Calu3 (cell line): ENCODE results near the gene CCDC28B. TPM values are rescaled to one million over a fixed set of nuclear protein-coding genes. Genes with fewer than 3 reads are reported as not detected.
A peak's percentile ranks its signal among the peaks of the same experiment; 100 is the strongest.

ENCODE experiments used
- BruUV-seq: library from RNA; stranded (reverse); fragments of 400-500 nt; replicated peaks from 2 replicates; lab custom pipeline; 2021; lab: Mats Ljungman, UMichigan
- CTCF ChIA-PET: fragments of 300-600 bp; sonication (Branson Sonifier 250); formaldehyde crosslinking; loops from one replicate; lab custom pipeline; 2022; ENCODE audit warnings: antibody characterized with exemption; lab: Charles Lee
- DNase-seq: peaks from one replicate; pipeline ENCODE4 v3.0.0; 2022
- H3K27ac Mint-ChIP-seq: one replicate; pipeline ENCODE4 v1.8.0; 2022; ENCODE audit warnings: mixed read lengths; ENCODE audit not compliant: unreplicated experiment
- H3K27me3 Mint-ChIP-seq: one replicate; pipeline ENCODE4 v1.8.0; 2022; ENCODE audit warnings: mixed read lengths; ENCODE audit not compliant: unreplicated experiment
- H3K36me3 Mint-ChIP-seq: one replicate; pipeline ENCODE4 v1.8.0; 2022; ENCODE audit warnings: mild to moderate bottlenecking, moderate library complexity, mixed read lengths; ENCODE audit not compliant: insufficient read depth, unreplicated experiment
- H3K4me1 Mint-ChIP-seq: one replicate; pipeline ENCODE4 v1.8.0; 2022; ENCODE audit warnings: mild to moderate bottlenecking, low read depth, mixed read lengths; ENCODE audit not compliant: unreplicated experiment
- H3K4me3 Mint-ChIP-seq: one replicate; pipeline ENCODE4 v1.8.0; 2022; ENCODE audit warnings: mild to moderate bottlenecking, low read depth, moderate library complexity, mixed read lengths; ENCODE audit not compliant: unreplicated experiment
- H3K9me3 Mint-ChIP-seq: one replicate; pipeline ENCODE4 v1.8.0; 2022; ENCODE audit warnings: low read depth, mixed read lengths; ENCODE audit not compliant: unreplicated experiment
- intact Hi-C: fragments of 100-400 bp; cut with micrococcal nuclease; formaldehyde crosslinking; loops from one replicate; pipeline ENCODE4 v1.10.0; 2022; ENCODE audit not compliant: unreplicated experiment
- total RNA-seq: library from RNA; stranded (reverse); gene quantifications from 2 replicates; pipeline ENCODE4 v1.2.3, GENCODE V29; 2022
- TF ChIP-seq, protein P1 (sequence below): fragments of 200-600 bp; IDR thresholded peaks from one replicate; pipeline ENCODE4 v1.8.0; 2022; ENCODE audit warnings: antibody characterized with exemption; ENCODE audit not compliant: unreplicated experiment

Gene CCDC28B
- total RNA-seq, 1 experiment from 2014 or later = 8.2 TPM

DNA sequence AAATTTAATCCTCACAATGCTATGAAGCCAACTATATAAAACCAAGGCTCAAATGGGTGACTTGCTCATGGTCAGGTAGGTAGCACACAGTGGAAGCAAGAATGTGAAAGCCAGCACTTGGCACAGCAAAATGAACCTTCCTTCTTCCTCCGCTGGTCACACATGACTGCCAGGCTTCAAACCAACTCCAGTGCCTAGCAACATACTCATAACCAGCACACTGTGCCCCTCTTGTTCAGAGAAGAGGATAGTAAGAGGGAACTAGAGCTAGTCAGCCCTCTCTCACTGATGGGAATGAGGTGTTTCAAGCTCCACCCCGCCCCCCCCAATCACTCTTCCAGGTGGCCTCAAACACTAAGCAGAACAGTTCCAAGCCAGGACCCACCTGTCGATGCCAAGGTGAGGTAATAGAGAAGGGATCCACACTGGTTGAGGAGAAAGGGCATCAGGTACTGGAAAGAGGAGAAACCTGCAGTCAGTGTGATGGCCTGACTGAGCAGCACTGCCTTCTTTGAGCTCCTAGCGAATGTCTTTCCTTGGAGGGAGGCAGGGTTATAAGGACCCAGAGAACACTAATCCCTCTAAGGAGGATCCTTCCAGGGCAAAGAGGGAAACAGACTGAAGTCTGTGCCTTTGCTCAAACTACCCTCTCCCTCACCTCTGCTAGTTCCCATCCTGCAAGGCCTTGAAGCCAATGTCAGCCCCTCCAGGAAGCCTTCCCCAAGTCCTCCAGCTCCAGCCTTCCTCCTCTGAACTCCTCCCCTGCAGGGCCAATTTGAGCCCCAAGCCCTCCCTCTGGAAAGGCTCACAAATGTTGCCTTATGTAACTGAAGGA lies 20.6 kb downstream of the CCDC28B start:
- TF ChIP-seq, protein P1, sequence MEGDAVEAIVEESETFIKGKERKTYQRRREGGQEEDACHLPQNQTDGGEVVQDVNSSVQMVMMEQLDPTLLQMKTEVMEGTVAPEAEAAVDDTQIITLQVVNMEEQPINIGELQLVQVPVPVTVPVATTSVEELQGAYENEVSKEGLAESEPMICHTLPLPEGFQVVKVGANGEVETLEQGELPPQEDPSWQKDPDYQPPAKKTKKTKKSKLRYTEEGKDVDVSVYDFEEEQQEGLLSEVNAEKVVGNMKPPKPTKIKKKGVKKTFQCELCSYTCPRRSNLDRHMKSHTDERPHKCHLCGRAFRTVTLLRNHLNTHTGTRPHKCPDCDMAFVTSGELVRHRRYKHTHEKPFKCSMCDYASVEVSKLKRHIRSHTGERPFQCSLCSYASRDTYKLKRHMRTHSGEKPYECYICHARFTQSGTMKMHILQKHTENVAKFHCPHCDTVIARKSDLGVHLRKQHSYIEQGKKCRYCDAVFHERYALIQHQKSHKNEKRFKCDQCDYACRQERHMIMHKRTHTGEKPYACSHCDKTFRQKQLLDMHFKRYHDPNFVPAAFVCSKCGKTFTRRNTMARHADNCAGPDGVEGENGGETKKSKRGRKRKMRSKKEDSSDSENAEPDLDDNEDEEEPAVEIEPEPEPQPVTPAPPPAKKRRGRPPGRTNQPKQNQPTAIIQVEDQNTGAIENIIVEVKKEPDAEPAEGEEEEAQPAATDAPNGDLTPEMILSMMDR = no peak
- Mint-ChIP-seq H3K4me3 (peak overlapping the region; percentile 85), H3K27ac (peak overlapping the region; percentile 77), H3K36me3 (peaks cover 70% of the 10 kb centered on the region), H3K4me1 (peaks cover 24% of the 10 kb centered on the region), H3K9me3 (no peaks in the 10 kb centered on the region), H3K27me3 (no peaks in the 10 kb centered on the region)
- intact Hi-C loops = no loop called here
- no TSS peak for BruUV-seq
- CTCF ChIA-PET = no interaction called here
- no peak for DNase-seq

DNA sequence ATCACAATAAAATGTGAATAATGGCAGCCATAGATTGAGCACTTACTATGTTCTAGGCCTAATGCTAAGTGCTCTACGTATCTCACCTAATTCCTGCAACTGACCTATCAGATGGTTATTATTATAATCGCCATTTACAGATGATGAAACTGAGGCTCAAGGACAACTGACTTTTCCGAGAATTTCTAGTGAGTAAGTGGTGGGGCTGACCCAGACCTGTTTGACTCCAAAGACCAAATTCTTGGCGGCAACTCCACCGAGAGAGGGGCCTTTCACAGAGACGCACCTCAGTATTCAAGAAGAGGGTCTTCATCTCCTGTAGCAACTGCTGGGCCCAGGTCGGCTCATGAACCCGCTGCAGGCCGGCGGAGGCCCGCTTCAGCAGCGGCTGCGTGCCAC lies 21.2 kb downstream of the CCDC28B start:
- Mint-ChIP-seq H3K4me3 (peak overlapping the region; percentile 85), H3K36me3 (peaks cover 70% of the 10 kb centered on the region), H3K4me1 (peaks cover 24% of the 10 kb centered on the region), H3K27me3 (no peaks in the 10 kb centered on the region), H3K27ac (peak overlapping the region; percentile 77), H3K9me3 (no peaks in the 10 kb centered on the region)
- intact Hi-C loops = no loop called here
- CTCF ChIA-PET = no interaction called here
- DNase-seq = no peak
- TF ChIP-seq, protein P1 = no peak
- TSS peak; percentile 37 for BruUV-seq

DNA sequence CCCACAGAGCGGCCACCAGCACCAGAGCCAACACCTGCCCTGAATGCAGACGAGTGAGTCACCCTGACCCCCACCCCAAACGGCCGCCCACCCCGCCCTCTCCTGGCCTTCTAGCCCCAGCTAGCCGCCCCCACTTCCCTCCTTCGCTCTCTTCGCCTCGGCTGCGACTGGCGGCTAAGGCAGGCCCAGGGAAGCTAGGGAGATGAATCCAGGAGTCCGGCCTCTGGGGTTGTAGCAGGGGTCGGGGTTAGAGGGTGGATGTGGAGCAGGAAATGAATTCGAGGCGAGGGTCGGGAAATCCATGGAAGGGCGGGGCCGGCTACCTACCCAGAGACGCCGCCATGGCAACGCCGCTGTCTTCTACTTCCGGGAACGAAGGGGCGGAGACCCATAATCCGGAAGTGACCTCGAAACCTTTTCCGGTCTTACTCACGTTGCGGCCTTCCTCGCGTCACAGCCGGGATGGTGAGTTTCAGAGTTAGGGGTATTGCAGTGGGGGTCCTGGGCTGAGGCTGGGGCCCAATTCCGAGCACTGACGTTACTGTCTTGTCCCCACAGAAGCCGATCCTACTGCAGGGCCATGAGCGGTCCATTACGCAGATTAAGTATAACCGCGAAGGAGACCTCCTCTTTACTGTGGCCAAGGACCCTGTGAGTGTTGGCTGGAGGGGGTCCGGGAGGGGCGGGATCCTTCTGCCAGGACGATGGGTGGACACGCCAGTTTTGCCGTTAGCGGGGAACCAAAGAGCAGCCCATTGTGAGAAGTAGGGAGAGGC lies 21.8 kb downstream of the CCDC28B start, which contains the start of the genes EIF3I and TMEM234:
TSS of gene EIF3I (plus strand) at position 428 of the 776 bp plus-strand sequence. CDS start at position 463, 35 bp downstream.
TSS of gene TMEM234 (minus strand) at position 374 of the 776 bp plus-strand sequence. CDS start at position 343, 31 bp downstream.
- intact Hi-C loops = no loop called here
- no TSS peak for BruUV-seq
- Mint-ChIP-seq H3K27me3 (no peaks in the 10 kb centered on the region), H3K4me1 (peaks cover 24% of the 10 kb centered on the region), H3K27ac (peak within 1 kb of the TSS; percentile 77), H3K36me3 (peaks cover 70% of the 10 kb centered on the region), H3K4me3 (peak within 1 kb of the TSS; percentile 85), H3K9me3 (no peaks in the 10 kb centered on the region)
- TF ChIP-seq, protein P1 = no peak
- peak; percentile 90 for DNase-seq
- CTCF ChIA-PET = no interaction called here

DNA sequence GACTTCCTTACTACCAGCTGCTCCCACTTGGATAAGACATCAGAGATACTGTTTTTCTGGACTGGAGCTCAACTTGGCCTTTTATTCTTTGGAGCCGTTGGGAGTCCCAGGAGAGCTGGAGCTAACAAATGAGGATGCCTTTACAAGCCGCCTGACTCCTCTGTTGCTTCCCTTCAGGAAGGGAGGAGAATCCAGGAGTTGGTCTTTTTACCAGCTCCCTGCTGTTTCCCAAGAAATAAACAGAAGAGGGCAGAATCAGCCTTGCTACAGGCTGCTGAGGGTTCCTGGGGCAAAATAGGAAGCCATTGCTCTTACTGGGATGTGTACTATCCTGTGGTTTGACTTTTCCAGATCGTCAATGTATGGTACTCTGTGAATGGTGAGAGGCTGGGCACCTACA lies 23.3 kb downstream of the CCDC28B start:
- DNase-seq = no peak
- TF ChIP-seq, protein P1 = no peak
- BruUV-seq = no TSS peak
- peaks cover 24% of the 10 kb centered on the region for H3K4me1 Mint-ChIP-seq
- peaks cover 71% of the 10 kb centered on the region for H3K36me3 Mint-ChIP-seq
- intact Hi-C loops = no loop called here
- CTCF ChIA-PET = interaction anchor here (1.0 to 1.2 kb wide), 3 partner anchors 68 to 98 kb away, joined by 3 to 4 read pairs (median 4); partner anchors contain the start of gene HDAC1
- no peaks in the 10 kb centered on the region for H3K9me3 Mint-ChIP-seq
- H3K27me3 Mint-ChIP-seq = no peaks in the 10 kb centered on the region
- H3K27ac Mint-ChIP-seq = no peak overlapping the region
- H3K4me3 Mint-ChIP-seq = peak overlapping the region; percentile 85
